Epithelial cell of esophagus (primary cell): ENCODE results near the gene PDLIM7.

Experiments used
- DNase-seq: peaks from one replicate; pipeline ENCODE4 v3.0.0; 2010; ENCODE audit warnings: low read depth
- H3K4me3 ChIP-seq: 2 replicates; pipeline ENCODE4 v1.5.1; 2011; ENCODE audit warnings: mild to moderate bottlenecking, low read length, control low read depth
- TF ChIP-seq, protein P1 (sequence below): IDR thresholded peaks from 2 replicates; pipeline ENCODE4 v1.5.1; 2011; ENCODE audit warnings: low read depth, mild to moderate bottlenecking, low read length, control low read depth, inconsistent platforms; ENCODE audit not compliant: insufficient read depth; ENCODE audit errors: missing control alignments

The PDLIM7 gene

DNA sequence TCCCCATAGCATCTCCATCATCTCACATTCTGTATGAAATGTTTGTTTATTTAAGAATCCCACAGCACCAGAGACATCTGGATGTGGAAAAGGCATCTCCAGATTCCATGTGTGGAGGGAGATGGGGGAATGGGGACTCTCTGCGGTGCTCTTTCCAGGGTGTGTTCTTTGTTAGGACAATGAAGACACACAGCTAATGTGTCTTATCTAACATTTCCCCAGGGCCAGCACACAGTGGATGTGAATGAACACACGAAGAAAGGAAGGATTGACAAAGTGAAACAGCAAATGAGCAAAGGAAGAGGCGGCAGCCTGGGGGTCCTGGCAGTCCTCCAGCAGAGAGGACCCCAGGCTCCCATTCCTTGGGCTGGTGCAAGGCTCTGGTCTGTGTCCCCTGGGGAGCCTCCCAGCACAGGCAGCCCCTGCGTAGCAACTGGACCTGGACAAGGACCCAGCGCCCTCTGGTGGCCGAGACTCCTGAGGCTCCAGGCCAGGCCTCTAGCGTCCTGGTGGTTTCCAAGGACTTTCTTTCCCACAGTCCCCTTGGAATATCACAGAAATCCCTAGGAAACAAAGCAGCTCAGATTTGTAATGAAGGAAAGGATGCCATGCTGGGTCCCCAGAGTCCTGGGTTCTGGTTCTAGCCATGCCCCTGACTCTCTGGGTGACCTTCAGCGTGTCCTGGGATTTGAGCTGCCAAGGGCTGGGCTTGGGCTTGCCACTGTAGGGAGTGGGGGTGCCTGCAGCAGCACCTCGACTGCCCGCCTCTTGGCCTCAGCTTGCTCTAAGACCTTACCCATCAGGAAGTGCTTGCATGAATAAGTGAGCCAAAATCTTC lies 3.5 kb upstream of the PDLIM7 start:
- DNase-seq, result peak; percentile 82
- H3K4me3 ChIP-seq, result no peak overlapping the region
- TF ChIP-seq, protein P1, sequence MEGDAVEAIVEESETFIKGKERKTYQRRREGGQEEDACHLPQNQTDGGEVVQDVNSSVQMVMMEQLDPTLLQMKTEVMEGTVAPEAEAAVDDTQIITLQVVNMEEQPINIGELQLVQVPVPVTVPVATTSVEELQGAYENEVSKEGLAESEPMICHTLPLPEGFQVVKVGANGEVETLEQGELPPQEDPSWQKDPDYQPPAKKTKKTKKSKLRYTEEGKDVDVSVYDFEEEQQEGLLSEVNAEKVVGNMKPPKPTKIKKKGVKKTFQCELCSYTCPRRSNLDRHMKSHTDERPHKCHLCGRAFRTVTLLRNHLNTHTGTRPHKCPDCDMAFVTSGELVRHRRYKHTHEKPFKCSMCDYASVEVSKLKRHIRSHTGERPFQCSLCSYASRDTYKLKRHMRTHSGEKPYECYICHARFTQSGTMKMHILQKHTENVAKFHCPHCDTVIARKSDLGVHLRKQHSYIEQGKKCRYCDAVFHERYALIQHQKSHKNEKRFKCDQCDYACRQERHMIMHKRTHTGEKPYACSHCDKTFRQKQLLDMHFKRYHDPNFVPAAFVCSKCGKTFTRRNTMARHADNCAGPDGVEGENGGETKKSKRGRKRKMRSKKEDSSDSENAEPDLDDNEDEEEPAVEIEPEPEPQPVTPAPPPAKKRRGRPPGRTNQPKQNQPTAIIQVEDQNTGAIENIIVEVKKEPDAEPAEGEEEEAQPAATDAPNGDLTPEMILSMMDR, result peak; percentile 92

DNA sequence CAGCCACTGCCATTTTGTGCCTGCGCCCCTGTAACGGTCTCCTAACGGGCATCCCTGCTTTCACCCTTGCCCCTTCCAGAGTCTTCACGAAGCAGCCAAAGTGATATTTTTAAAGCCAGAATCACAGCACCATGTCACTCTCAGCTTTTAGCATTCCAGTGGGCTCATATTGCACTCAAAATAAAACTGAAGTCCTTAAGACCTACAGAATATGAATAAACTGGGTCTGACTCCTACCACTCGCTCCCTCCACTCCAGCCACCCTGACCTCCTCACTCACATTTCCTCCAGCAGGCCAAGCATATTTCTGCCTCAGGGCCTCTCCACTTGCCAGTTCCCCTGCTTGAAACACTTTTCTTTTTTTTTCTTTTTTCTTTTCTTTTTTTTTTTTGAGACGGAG lies 2.4 kb upstream of the PDLIM7 start:
- TF ChIP-seq, protein P1, result no peak
- H3K4me3 ChIP-seq, result no peak overlapping the region
- DNase-seq, result no peak

DNA sequence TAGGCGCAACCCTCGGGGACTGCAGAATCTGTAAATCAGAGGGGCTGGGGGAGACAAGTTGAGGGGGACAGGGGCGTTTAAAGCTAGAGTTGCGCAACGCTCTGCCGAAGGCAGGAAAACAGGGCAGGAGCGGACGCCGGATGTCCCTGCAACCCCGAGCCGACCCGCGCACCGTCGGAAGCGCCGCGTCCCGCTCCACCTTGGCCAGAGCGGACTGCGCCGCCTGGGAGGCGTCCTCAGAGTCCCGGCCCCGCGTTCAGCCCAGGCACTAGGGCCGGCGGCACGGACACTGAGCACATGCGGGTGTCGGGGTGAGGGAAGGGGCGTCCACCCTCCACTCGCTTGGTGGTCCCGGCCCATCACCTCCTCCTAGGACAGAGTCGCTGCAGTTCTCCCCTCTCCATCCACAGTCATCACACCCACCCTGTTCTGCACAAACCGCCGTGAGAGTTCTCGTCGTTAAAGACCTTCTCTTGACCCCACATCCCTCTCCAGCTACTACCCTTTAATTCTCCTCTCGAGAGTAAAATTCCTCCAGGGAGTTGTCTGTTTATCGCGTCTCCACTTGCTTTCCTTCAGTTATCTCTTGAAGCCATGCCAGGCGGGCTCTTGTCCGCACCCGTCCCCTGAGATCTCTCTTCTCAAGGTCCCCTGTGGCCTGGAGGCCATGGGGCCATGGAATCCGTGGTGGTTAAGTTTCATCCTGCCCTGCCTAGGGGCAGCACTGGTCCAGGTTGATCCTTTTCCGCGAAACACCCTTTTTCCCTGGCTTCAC lies 796 bp upstream of the PDLIM7 start:
- TF ChIP-seq, protein P1, result no peak
- peak; percentile 29 for DNase-seq
- peak overlapping the region; percentile 75 for H3K4me3 ChIP-seq

DNA sequence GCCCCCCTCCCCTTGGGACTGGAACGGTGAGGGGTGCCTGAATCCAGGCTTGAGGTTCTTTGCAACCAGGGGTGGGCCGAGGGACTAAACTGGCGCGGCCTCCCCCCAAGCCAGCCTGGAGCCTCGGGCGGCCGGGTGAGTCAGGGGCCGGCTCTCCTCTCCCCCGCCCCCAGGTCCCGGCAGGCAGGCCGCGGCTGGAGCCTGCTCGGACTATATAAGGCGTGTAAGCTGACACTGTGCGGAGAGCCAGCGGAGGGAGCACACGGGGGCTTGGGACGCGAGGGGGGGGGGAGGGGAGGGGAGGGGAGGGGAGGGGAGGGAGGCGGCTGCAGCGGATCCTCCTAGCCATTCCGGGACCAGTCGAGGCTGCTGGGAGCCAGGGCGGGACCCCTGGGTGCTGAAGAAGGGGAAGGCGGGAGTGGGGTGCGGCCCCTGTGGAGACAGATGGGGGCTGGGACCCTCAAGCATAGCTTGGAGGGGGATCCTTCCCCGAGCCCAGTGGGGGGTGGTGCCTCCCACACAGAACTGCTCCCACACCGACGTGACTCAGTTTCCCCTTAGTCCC lies 595 bp downstream of the PDLIM7 start:
- peak; percentile 86 for DNase-seq
- TF ChIP-seq, protein P1, result no peak
- H3K4me3 ChIP-seq, result peak overlapping the region; percentile 75

DNA sequence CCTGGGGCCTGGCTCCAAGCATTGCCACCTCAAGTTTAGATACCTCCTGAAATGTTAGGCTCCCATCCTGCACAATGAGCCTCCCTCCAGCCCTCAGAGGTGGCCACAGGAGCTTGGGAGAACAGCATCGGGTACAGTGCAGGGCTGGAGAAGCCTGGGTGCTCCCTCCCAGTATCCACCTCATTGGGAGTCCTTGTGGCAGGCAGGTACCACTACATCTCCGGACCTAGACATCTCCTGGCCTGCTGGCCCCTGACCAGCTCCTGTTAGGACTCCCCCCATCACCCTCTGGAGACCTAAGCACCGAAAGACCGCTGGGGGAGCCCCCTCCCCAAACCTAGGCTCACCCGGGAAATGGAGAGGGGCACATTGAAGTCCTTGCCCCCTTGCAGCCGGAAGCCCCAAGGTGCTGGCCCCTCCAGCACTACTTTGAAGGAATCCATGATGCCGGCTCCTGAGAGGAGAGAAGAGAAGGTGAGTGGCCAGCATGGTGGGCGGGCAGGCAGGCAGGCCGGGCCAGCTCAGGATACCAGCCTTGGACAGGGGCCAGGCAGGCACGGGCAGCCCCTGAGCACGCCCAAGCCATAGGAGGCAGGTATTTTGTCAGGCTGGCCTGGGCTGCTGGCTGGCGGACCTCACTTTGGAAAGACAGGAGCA lies 1.2 kb downstream of the PDLIM7 start:
- DNase-seq, result peak; percentile 64
- TF ChIP-seq, protein P1, result peak; percentile 58
- H3K4me3 ChIP-seq, result peak overlapping the region; percentile 75

DNA sequence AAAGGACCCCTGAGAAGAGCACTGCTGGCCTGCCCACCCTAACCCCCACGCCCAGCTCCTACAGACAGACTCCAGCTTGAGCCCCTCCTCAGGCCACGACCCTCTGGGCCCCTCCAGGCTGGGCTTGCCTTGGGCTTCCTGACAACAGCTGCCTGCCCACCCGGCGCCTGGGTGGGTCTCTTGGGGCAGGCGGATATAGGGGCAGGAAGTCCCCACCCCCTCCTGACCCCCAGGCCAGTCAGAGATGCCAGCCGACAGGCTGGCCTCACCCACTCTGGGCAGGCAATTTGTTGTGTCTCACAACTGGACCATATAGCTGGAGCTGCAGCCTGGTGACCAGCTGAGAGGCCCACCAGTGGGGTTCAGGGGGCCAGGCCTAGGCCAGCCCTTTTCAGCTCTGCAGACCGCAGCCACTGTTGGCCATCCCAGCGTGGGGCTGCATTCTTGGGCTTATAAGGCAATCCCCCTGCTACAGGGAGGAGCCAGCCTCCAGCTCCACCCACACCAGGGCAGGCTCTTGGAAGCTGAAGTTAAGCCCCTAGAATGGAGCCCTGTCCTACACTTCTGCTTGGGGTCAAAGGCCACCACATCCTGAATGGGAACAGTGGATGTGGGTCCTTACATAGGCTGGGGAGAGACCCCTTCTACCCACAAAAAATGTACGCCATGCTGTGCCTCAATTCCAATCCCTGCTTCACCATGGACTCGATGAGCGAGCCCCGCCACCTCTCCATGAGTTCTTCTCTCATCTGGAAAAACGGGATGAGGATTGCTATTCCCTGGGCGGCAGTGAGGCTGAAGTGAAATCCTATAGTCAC lies 2.0 kb downstream of the PDLIM7 start:
- TF ChIP-seq, protein P1, result no peak
- peak; percentile 68 for DNase-seq
- H3K4me3 ChIP-seq, result no peak overlapping the region
